Measurements from ENCODE around the gene STK33.

Gene STK33

GRCh38 chr11:8636127-8636526 lies 42.1 kb upstream of the STK33 start:
- no peak overlapping the region for H3K4me3 ChIP-seq (ENCODE audit: low read length)
- no peak for TF ChIP-seq CTCF (conservative IDR thresholded peaks at IDR 0.05; ENCODE audit: low read length)
- DNase-seq (ENCODE audit: low read depth) = no peak

GRCh38 chr11:8634498-8634897 lies 40.5 kb upstream of the STK33 start:
- TF ChIP-seq CTCF (conservative IDR thresholded peaks at IDR 0.05; ENCODE audit: low read length) = no peak
- no peak for DNase-seq (ENCODE audit: low read depth)
- no peak overlapping the region for H3K4me3 ChIP-seq (ENCODE audit: low read length)

GRCh38 chr11:8631395-8632118 lies 37.5 kb upstream of the STK33 start:
- TF ChIP-seq CTCF (conservative IDR thresholded peaks at IDR 0.05; ENCODE audit: low read length) = no peak
- H3K4me3 ChIP-seq (ENCODE audit: low read length) = no peak overlapping the region
- peak; percentile 76 for DNase-seq (ENCODE audit: low read depth)

GRCh38 chr11:8624698-8625097 lies 30.7 kb upstream of the STK33 start:
- DNase-seq (ENCODE audit: low read depth) = no peak
- TF ChIP-seq CTCF (conservative IDR thresholded peaks at IDR 0.05; ENCODE audit: low read length) = no peak
- H3K4me3 ChIP-seq (ENCODE audit: low read length) = no peak overlapping the region

GRCh38 chr11:8621147-8621546 lies 27.1 kb upstream of the STK33 start:
- DNase-seq (ENCODE audit: low read depth) = no peak
- TF ChIP-seq CTCF (conservative IDR thresholded peaks at IDR 0.05; ENCODE audit: low read length) = no peak
- no peak overlapping the region for H3K4me3 ChIP-seq (ENCODE audit: low read length)

GRCh38 chr11:8617063-8617462 lies 23.0 kb upstream of the STK33 start:
- DNase-seq (ENCODE audit: low read depth) = no peak
- H3K4me3 ChIP-seq (ENCODE audit: low read length) = no peak overlapping the region
- TF ChIP-seq CTCF (conservative IDR thresholded peaks at IDR 0.05; ENCODE audit: low read length) = no peak

- no peak for DNase-seq (ENCODE audit: low read depth)
- no peak overlapping the region for H3K4me3 ChIP-seq (ENCODE audit: low read length)
- TF ChIP-seq CTCF (conservative IDR thresholded peaks at IDR 0.05; ENCODE audit: low read length) = no peak
Measured at GRCh38 chr11:8615291-8616032, 21.4 kb upstream of the STK33 start.

All from AG10803 (cell line).